Hepatic stellate cell (primary cell): ENCODE data around the gene EXOC6.

Experiments
- DNase-seq: peaks from one replicate; pipeline ENCODE4 v3.0.0; 2011; ENCODE audit warnings: low spot score

The EXOC6 gene

GRCh38 chr10:92848441-92849233, at the start of gene EXOC6:
Gene EXOC6, plus strand, starts transcription at chr10:92848520. Its CDS starts 14 bp downstream, at chr10:92848534.
- peak; percentile 80 for DNase-seq

GRCh38 chr10:92799568-92799967, 48.8 kb upstream of the EXOC6 start:
- DNase-seq = no peak

- no peak for DNase-seq
These were observed 48.1 kb upstream of the EXOC6 start for GRCh38 chr10:92800134-92800733.

DNA sequence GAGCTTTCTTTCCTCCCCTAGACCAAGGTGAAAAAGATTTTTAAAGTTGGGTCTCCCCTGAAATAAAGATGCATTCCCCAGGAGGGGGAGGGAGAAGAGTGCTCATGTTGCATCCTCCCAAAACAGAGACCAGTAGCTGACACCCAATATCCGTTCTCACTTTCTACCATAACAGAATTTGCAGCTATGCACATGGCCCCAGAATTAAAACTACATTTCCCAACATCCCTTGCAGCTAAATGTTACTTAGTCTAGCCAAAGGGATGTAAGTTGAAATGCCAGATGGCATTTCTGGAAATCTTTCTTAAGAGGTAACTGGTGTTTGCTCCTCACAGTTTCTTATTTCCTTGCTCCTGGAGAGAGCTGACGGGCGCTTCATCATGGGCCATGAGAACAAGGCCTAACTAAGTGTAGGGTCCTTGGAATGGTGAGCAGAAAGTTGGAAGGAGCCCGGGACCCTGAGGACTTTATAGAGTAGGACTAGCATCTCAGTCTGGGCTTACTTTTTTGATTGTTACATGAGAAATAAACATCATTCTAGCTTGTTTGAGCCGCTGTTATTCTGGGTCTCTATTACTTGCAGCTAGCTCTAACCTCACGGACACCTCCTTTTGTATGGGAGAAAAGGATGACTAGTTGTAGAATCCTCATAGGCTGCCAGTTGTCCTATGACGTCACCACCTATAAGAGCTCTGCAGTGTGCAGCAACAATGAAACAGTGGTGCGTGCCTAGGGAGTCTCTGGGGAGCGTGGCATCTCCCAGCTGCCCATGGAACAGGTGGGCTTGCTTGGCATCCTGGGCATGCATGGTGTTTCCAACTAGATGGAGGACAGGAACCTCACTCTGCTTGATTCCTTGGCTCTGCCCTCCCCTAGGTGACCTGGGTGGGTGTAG, 46.1 kb upstream of the EXOC6 start:
- DNase-seq = no peak

- DNase-seq = no peak
These were observed 38.5 kb upstream of the EXOC6 start for GRCh38 chr10:92809840-92810239.

GRCh38 chr10:92810934-92811532, 37.3 kb upstream of the EXOC6 start:
- DNase-seq = no peak

- DNase-seq = no peak
These were observed 36.3 kb upstream of the EXOC6 start for GRCh38 chr10:92811986-92812385.

GRCh38 chr10:92813979-92814378, 34.3 kb upstream of the EXOC6 start:
- no peak for DNase-seq

DNA sequence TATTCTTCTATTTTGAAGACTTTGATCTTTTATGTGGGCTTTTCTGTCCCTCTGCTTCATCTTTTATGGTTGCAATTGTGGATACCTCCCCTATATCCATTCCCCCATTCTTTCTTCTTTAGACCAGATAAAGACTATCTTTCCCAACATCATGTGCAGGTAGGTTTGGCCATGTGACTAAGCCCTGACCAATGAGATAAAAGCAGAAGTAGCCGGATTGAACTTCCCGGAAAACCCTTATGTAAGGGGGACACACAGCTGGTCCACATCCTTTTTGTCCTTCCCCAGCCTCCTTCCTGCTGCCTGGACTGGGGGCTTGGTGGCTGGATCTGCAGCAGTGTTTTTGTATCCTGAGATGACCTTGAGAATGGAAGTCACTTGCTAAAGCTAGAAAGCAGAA, 33.5 kb upstream of the EXOC6 start:
- no peak for DNase-seq

- DNase-seq = no peak
These were observed 32.2 kb upstream of the EXOC6 start for GRCh38 chr10:92816091-92816531.

DNA sequence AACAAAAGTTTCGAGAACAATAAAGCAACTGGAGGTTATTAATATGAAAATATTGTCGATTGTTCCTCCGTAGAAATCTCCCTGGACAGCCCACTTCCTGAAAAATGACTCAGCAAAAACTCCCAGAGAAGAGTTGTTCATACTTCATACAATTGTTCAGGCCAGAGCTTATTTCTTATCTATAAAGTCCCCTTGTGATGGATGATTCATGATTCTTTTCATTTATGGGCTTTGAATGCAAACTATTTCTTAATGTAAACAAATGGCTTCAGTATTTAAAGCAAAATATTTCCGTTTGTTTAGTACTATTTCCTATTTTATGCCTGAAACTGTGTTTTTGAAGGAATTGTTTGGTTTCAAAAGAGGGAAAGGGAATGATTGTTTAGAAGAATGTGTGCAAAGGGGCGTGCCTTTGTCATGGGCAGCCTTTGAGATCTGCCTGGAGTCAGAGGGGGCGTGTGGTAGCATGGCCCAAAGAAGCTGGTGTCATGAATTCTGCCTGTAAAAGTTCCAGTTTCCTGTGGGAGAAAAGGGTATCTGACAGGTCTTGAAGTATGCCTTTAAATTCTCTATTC, 26.2 kb upstream of the EXOC6 start:
- DNase-seq = peak; percentile 65

- DNase-seq = no peak
These were observed 25.4 kb upstream of the EXOC6 start for GRCh38 chr10:92822964-92823363.

DNA sequence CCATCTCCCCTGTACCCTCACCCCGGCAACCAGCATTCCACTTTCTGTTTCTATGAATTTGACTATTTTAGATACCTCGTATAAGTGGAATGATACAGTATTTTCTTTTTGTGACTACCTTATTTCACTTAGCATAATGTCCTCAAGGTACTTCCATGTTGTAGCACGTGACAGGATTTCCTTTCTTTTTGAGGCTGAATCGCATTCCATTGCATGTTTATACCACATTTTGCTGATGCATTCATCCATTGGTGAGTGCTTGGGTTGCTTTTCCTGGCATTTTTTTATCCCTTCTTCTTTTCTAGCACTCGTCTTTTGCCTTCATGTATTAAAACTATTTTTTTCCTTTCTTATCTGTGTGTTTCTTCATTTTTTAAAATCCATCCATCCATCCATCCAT, 22.3 kb upstream of the EXOC6 start:
- DNase-seq = no peak

GRCh38 chr10:92826504-92826903, 21.8 kb upstream of the EXOC6 start:
- DNase-seq = no peak

GRCh38 chr10:92829042-92829785, 19.1 kb upstream of the EXOC6 start:
- no peak for DNase-seq

DNA sequence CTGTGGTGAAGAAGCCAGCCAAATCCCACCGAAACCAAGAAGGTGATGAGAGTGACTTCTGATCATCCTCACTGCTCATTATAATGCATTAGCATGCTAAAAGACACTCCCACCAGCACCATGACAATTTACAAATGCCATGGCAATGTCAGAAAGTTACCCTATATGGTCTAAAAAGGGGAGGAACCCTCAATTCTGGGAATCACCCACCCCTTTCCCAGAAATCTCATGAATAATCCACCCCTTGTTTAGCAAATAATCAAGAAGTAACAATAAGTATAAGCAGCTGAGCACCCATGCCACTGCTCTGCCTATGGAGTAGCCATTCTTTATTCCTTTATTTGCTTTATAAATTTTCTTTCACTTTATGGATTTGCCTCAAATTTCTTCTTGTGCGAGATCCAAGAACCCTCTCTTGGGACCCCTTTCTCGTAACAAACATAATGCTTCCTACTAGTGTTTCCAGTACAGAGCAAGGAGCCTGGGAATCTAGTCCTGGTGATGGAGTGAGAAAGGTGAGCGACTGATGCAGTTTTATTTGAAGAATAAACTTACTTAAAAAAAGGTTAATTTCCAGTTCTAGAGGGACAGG, 18.4 kb upstream of the EXOC6 start:
- no peak for DNase-seq

DNA sequence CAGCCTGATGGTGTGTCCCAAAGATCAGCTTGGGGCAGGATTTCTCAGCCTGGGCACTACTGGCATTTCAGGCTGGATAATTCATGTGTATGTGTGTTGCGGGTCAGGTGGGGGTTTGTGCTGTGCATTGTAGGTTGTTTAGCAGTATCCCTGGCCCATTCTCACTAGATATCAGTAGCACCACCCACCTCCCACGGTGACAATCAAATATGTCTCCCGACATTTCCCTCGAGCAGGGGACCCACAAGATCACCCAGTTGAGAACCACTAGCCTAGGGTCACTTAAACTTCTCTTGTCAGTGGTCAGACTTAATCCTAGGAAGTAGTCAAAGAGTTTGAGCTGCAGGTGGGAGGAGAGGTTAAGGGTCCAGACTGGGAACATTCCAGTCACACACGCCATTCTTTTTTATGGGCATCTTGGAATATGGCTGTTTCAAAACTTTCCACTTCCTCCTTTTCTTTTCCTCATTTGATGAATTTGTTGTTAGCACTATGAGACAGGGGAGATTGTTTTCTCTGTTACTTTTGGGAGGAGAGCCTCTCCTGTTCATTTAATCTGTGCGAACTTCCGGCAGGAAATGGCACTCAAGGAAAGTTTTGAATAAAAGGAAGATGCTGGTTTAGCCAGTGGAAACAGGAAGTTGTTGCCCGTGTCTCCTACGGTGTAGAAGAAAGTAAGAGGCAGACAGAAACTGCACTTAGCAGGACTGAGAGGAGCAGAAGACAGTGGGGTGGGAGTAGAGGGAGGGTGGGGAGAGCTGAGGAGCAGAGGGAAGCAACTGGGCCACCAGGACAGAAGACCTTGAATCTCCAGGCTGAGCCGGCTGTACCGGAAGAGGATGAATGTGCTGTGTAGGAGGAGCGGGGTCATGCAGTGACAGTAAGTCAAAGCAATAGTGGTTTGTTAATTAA, 17.6 kb upstream of the EXOC6 start:
- no peak for DNase-seq

DNA sequence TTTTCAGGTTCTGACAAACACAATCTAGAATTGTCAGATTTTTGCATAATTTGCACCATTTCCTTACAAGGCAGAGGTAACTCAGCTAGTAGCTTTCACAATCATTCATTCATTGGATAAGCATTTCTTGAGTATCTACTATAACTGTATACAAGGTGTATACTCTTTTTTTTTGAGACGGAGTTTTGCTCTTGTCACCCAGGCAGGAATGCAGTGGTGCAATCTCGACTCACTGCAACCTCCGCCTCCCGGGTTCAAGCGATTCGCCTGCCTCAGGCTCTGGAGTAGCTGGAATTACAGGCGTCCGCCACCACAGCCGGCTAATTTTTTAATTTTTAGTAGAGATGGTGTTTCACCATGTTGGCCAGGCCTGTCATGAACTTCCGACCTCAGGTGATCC, 16.2 kb upstream of the EXOC6 start:
- DNase-seq = no peak

- DNase-seq = no peak
These were observed 15.2 kb upstream of the EXOC6 start for GRCh38 chr10:92832998-92833650.
